ENCODE measurements around the gene ZNF354C. TPM values are rescaled to one million over a fixed set of nuclear protein-coding genes. Genes with fewer than 3 reads are reported as not detected.

Gene ZNF354C
- total and polyA plus RNA-seq, 9 of the 15 experiments (the other 6 are each of a cell fraction or from before 2014, with no cell fraction given) = 0.01 to 0.08 (median 0.03) TPM; not detected in 1

- CTCF ChIA-PET (ENCODE audit: low intra/inter-chr PET ratio) = no interaction called here
- H3K9me1 ChIP-seq (ENCODE audit: control insufficient read depth, insufficient read depth, low read length) = no peaks in the 10 kb centered on the region
- H3K36me3 ChIP-seq (ENCODE audit: control insufficient read depth, insufficient read depth, low read length) = no peaks in the 10 kb centered on the region
- no peak overlapping the region for H3K9ac ChIP-seq (ENCODE audit: insufficient read depth in 1 of 2, low read depth in 2 of 2, low read length in 2 of 2)
- 22% methylated on average over 20 of the region's 75 CpGs for WGBS (ENCODE audit: insufficient coverage, low coverage, missing lambda C conversion rate)
- no peak overlapping the region for H3K27ac ChIP-seq (ENCODE audit: extremely low read depth, low read depth, low read length)
- peaks cover 0 to 7% of the 10 kb centered on the region in 2 experiments; a peak in 1 of 5 replicates for H3K4me1 ChIP-seq (replicated peaks in 1 of 2; ENCODE audit: control insufficient read depth in 2 of 2, insufficient read depth in 2 of 2, low read length in 2 of 2)
- no TSS peak for BruUV-seq (replicated peaks)
- peaks cover 0 to 42% of the 10 kb centered on the region in 2 experiments; a peak in 2 of 5 replicates for H3K27me3 ChIP-seq (ENCODE audit: control insufficient read depth in 2 of 2, insufficient read depth in 2 of 2, low read length in 2 of 2)
- intact Hi-C loops (cut with micrococcal nuclease) (no loop called here), in situ Hi-C loops (cut with MboI) (no loop called here)
- H3K9me3 ChIP-seq (replicated peaks; ENCODE audit: control insufficient read depth, insufficient read depth, low read depth, low read length) = no peaks in the 10 kb centered on the region
- no peak for FAIRE-seq
- no peak overlapping the region for H3K4me3 ChIP-seq
- no peaks in the 10 kb centered on the region for H4K20me1 ChIP-seq (replicated peaks; ENCODE audit: control insufficient read depth, insufficient read depth, low read length)
- H3K4me2 ChIP-seq (ENCODE audit: insufficient read depth, low read length) = no peak overlapping the region
- no peak for DNase-seq (ENCODE audit: extremely low read depth in 1 of 4, low spot score in 3 of 4)
- H3K79me2 ChIP-seq (ENCODE audit: control insufficient read depth, insufficient read depth, low read length) = no peaks in the 10 kb centered on the region
- POLR2A ChIA-PET = no interaction called here
- ATAC-seq = no peak
- no peak overlapping the region for H2AFZ ChIP-seq (ENCODE audit: low read depth, low read length)
- TF ChIP-seq RBM34 (IDR thresholded peaks at IDR 0.05; ENCODE audit: borderline replicate concordance, insufficient read depth, low read length) (no peak), CHAMP1 (IDR thresholded peaks at IDR 0.05) (no peak), ZNF436 (CRISPR knock-in tag; IDR thresholded peaks at IDR 0.05) (no peak), ZNF76 (CRISPR knock-in tag; IDR thresholded peaks at IDR 0.05; ENCODE audit: borderline replicate concordance) (no peak), RERE (CRISPR knock-in tag; IDR thresholded peaks at IDR 0.05; ENCODE audit: borderline replicate concordance) (no peak), PHB2 (IDR thresholded peaks at IDR 0.05; ENCODE audit: low read depth) (no peak), DIDO1 (tag; IDR thresholded peaks at IDR 0.05; ENCODE audit: low read depth) (no peak), ZNF75A (CRISPR knock-in tag; IDR thresholded peaks at IDR 0.05) (no peak), NR0B1 (IDR thresholded peaks at IDR 0.05; ENCODE audit: partially characterized antibody) (no peak), ARNT (IDR thresholded peaks at IDR 0.05) (no peak), ZNF77 (CRISPR knock-in tag; IDR thresholded peaks at IDR 0.05) (no peak), ZNF3 (CRISPR knock-in tag; IDR thresholded peaks at IDR 0.05) (no peak), ZFX (CRISPR knock-in tag; IDR thresholded peaks at IDR 0.05) (no peak), PYGO2 (tag; IDR thresholded peaks at IDR 0.05) (no peak)
These were observed 60.9 kb downstream of the ZNF354C start for GRCh38 chr5:179120951-179121666.
